ENCODE data around the gene RFC1. TPM values are rescaled to one million over a fixed set of nuclear protein-coding genes. Genes with fewer than 3 reads are reported as not detected.
"Not testable (repeated sequence)": the region's sequence is repeated elsewhere in the genome, so short reads cannot be mapped to it uniquely, and the experiment has no call there.

The RFC1 gene, protein sequence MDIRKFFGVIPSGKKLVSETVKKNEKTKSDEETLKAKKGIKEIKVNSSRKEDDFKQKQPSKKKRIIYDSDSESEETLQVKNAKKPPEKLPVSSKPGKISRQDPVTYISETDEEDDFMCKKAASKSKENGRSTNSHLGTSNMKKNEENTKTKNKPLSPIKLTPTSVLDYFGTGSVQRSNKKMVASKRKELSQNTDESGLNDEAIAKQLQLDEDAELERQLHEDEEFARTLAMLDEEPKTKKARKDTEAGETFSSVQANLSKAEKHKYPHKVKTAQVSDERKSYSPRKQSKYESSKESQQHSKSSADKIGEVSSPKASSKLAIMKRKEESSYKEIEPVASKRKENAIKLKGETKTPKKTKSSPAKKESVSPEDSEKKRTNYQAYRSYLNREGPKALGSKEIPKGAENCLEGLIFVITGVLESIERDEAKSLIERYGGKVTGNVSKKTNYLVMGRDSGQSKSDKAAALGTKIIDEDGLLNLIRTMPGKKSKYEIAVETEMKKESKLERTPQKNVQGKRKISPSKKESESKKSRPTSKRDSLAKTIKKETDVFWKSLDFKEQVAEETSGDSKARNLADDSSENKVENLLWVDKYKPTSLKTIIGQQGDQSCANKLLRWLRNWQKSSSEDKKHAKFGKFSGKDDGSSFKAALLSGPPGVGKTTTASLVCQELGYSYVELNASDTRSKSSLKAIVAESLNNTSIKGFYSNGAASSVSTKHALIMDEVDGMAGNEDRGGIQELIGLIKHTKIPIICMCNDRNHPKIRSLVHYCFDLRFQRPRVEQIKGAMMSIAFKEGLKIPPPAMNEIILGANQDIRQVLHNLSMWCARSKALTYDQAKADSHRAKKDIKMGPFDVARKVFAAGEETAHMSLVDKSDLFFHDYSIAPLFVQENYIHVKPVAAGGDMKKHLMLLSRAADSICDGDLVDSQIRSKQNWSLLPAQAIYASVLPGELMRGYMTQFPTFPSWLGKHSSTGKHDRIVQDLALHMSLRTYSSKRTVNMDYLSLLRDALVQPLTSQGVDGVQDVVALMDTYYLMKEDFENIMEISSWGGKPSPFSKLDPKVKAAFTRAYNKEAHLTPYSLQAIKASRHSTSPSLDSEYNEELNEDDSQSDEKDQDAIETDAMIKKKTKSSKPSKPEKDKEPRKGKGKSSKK
- polyA plus RNA-seq (ENCODE audit: low read depth in 6 of 6) = 10 to 100 TPM in 5 of 6 donors, 1 to 10 TPM in 1; 9.0 to 54.7 (median 37.9) TPM

DNA sequence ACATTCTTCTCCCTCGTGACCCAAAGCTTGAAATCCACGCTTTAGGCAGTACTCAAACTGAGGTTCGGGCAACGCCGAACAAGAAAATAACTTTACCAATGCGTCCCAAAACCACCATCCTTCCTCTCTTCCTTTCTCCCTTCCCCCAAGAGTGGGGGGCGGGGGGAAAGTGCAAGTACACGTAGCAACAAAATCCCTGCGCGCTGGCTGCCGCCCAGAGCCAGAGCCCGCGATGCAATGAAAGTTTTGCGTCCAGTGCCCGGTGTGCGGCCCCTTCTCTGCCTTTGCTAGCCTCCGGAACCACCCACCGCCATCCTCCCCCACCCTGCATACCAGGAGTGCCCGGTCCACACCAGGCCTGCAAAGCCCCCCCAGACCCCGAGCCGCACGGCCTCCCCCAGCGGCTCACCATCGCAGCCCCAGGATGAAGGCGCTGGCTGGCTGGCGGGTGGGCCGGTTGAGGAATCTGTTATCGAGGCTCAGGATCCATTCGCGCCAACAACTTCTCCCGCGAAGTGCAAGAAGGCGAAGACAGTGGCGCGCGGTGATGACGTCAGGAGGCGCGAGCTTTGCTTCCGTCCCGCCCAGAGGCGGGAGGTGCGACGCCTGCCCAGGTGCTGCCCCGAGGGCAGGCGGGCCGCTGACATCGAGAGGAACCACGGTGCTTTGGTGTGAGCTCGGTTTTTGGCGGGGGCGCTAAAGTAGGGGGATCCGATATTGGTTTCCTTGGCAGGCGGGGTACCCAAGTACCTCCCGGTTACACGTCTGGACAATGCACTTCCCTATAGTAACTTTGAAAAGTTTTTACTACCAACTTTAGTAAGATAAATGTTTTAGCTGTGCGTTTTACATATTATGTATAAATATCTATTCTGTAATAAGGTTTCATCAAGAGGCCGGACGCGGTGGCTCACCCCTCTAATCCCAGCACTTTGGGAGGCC lies at the start of gene RFC1:
Gene RFC1 (minus strand): TSS at position 533 of the 942 bp plus-strand sequence. CDS start 121 bp downstream, at position 412.
- peak; percentile 91 to 97 for ATAC-seq (ENCODE audit: low read depth in 2 of 2)
- Mint-ChIP-seq H3K9me3 (peaks cover 4 to 9% (median 8%) of the 10 kb centered on the region in 7 donors), H3K27ac (peak within 1 kb of the TSS; percentile 91 to 97 (median 95)), H3K27me3 (no peaks in the 10 kb centered on the region), H3K36me3 (peaks cover 7 to 10% of the 10 kb centered on the region in 2 donors), H3K4me3 (peak within 1 kb of the TSS; percentile 89 to 97 (median 95)), H3K4me1 (peaks cover 26 to 44% (median 40%) of the 10 kb centered on the region in 3 donors)
- DNase-seq = peak; percentile 91

DNA sequence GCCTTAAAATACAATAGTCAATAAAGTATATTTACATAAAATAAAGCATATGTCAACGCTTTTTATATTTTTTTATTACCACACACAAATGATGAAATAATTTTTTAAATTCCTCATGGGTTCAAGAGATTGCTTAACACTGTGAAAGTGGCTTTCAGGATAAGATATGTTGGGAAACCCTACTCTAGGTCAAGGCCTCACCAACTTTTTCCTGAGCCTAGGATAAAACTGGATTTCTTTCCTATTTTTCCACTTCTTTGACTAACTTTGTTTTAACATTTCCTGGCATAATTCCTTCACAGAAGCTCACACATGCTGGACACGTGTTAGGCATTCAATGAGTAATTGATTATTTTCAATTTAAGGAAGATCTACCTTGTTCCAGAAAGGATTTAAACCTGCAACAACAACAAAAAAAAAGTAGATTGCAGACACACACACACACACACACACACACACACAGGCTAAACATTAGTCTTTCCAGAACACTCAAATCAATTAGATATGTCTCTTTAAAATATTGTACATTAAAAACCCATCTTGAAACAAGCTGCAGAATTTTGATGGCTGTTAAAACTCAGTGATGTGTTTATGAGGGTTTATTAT lies 49.6 kb upstream of the RFC1 start:
- Mint-ChIP-seq H3K36me3 (peaks cover 0 to under 1% of the 10 kb centered on the region in 2 donors), H3K4me3 (no peak overlapping the region), H3K4me1 (no peaks in the 10 kb centered on the region), H3K27ac (no peak overlapping the region), H3K9me3 (no peaks in the 10 kb centered on the region), H3K27me3 (no peaks in the 10 kb centered on the region)
- DNase-seq = no peak
- ATAC-seq (ENCODE audit: low read depth in 2 of 2) = no peak

DNA sequence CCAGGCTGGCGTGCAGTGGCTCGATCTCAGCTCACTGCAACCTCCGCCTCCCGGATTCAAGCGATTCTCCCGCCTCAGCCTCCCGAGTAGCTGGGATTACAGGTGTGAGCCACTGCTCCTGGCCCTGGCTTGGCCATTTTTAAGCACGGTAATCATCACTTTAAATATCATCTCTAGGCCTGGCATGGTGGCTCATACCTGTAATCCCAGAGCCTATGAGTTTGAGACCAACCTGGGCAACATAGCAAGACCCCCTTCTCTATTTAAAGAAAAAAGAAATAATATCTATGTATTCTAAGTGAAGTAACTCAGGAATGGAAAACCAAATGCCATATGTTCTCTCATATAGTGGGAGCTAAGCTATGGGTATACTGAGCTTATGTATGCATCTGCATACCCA lies 45.4 kb upstream of the RFC1 start:
- H3K4me1 Mint-ChIP-seq; H3K9me3 Mint-ChIP-seq; H3K27me3 Mint-ChIP-seq; DNase-seq; H3K36me3 Mint-ChIP-seq; ATAC-seq (ENCODE audit: low read depth in 2 of 2); H3K27ac Mint-ChIP-seq; H3K4me3 Mint-ChIP-seq: not testable (repeated sequence)

DNA sequence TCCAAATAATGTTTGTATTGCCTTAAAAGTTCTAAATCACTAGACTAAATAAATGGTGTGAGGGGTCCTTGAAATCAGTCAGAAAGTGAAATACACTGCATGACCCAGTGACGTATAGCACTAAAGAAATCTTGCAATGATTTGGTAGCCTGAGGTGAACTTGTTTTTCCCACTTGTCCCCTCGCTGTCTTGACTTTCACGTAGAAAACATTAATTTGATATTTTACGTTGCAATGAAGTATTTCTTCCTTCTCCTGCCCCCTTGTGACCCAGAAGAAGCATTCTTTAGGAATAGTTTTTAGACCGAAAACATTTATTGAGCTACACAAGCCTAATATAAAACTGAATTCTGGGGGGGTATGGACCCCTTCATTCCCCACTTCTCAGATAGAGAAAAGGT lies 44.3 kb upstream of the RFC1 start:
- no peak overlapping the region for H3K4me3 Mint-ChIP-seq
- no peak overlapping the region for H3K27ac Mint-ChIP-seq
- H3K36me3 Mint-ChIP-seq = no peaks in the 10 kb centered on the region
- ATAC-seq (ENCODE audit: low read depth in 2 of 2) (no peak), DNase-seq (no peak)
- H3K4me1 Mint-ChIP-seq = no peaks in the 10 kb centered on the region
- no peaks in the 10 kb centered on the region for H3K9me3 Mint-ChIP-seq
- peaks cover 0 to 4% (median 0%) of the 10 kb centered on the region in 3 donors for H3K27me3 Mint-ChIP-seq

DNA sequence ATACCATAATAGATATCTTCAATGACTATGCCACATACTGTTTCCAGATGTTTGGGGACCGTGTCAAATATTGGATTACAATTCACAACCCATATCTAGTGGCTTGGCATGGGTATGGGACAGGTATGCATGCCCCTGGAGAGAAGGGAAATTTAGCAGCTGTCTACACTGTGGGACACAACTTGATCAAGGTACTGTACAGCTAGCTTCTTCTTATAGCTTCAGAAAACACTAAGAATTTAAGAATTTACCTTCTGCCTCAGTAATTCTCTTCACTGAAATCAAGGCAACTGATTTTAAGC lies 41.4 kb upstream of the RFC1 start:
- DNase-seq = no peak
- no peaks in the 10 kb centered on the region for H3K4me1 Mint-ChIP-seq
- H3K9me3 Mint-ChIP-seq = no peaks in the 10 kb centered on the region
- no peaks in the 10 kb centered on the region for H3K36me3 Mint-ChIP-seq
- no peak overlapping the region for H3K4me3 Mint-ChIP-seq
- peaks cover 0 to 4% (median 0%) of the 10 kb centered on the region in 3 donors for H3K27me3 Mint-ChIP-seq
- no peak for ATAC-seq (ENCODE audit: low read depth in 2 of 2)
- no peak overlapping the region for H3K27ac Mint-ChIP-seq

DNA sequence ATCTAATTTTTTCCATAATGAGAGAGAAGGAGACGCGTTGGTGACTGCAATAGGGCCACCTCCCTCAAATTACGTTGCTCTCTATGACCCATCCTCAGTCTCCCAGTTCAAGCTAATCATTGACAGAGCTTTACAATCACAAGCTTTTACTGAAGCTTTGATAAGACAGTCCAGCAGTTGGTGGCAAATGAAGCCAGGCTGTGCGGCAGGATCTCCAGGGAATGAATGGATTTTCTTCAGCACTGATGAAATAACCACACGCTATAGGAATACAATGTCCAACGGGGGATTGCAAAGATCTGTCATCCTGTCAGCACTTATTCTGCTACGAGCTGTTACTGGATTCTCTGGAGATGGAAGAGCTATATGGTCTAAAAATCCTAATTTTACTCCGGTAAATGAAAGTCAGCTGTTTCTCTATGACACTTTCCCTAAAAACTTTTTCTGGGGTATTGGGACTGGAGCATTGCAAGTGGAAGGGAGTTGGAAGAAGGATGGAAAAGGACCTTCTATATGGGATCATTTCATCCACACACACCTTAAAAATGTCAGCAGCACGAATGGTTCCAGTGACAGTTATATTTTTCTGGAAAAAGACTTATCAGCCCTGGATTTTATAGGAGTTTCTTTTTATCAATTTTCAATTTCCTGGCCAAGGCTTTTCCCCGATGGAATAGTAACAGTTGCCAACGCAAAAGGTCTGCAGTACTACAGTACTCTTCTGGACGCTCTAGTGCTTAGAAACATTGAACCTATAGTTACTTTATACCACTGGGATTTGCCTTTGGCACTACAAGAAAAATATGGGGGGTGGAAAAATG lies 40.8 kb upstream of the RFC1 start, which contains the start of gene KLB:
Gene KLB (plus strand): TSS at position 168 of the 821 bp plus-strand sequence. CDS start 20 bp downstream, at position 188.
- no peak within 1 kb of the TSS for H3K4me3 Mint-ChIP-seq
- H3K36me3 Mint-ChIP-seq = no peaks in the 10 kb centered on the region
- peaks cover 0 to 4% (median 0%) of the 10 kb centered on the region in 3 donors for H3K27me3 Mint-ChIP-seq
- H3K9me3 Mint-ChIP-seq = no peaks in the 10 kb centered on the region
- no peak within 1 kb of the TSS for H3K27ac Mint-ChIP-seq
- DNase-seq (no peak), ATAC-seq (ENCODE audit: low read depth in 2 of 2) (no peak)
- no peaks in the 10 kb centered on the region for H3K4me1 Mint-ChIP-seq

DNA sequence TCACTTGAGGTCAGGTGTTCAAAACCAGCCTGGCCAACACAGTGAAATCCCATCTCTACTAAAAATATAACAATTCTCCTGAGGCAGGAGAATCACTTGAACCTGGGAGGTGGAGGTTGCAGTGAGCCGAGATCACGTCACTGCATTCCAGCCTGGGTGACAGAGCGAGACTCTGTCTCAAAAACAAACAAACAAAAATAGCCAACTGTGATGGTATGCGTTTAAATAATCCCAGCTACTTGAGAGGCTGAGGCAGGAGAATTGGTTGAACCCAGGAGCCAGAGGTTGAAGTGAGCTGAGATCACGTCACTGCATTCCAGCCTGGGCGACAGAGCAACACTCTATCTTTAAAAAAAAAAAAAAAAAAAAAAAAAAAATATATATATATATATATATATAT lies 35.5 kb upstream of the RFC1 start:
- H3K27ac Mint-ChIP-seq; H3K9me3 Mint-ChIP-seq; H3K27me3 Mint-ChIP-seq; ATAC-seq (ENCODE audit: low read depth in 2 of 2); H3K4me3 Mint-ChIP-seq; DNase-seq; H3K36me3 Mint-ChIP-seq; H3K4me1 Mint-ChIP-seq: not testable (repeated sequence)

DNA sequence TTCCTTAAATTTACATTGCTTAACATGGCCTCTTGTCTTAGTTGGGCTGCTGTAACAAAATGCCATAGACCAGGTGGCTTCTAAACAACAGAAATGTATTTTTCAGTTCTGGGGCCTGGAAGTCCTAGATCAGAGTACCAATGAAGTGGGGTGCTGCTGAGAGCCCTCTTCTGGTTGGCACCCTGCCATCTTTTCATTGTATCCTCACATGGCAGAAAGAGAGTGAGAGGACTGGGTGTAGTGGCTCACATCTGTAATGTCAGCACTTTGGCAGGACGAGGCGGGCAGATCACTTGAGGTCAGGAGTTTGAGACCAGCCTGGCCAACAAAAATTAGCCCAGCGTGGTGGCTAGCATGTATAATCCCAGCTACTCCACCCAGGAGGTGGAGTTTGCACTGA lies 28.5 kb upstream of the RFC1 start:
- Mint-ChIP-seq H3K36me3 (no peaks in the 10 kb centered on the region), H3K27me3 (peaks cover 0 to 5% (median 0%) of the 10 kb centered on the region in 3 donors), H3K4me1 (no peaks in the 10 kb centered on the region), H3K4me3 (no peak overlapping the region), H3K9me3 (peaks cover 0 to 2% (median 0%) of the 10 kb centered on the region in 7 donors), H3K27ac (peak overlapping the region in 1 of 6 donors; percentile 76)
- DNase-seq = no peak
- no peak for ATAC-seq (ENCODE audit: low read depth in 2 of 2)

DNA sequence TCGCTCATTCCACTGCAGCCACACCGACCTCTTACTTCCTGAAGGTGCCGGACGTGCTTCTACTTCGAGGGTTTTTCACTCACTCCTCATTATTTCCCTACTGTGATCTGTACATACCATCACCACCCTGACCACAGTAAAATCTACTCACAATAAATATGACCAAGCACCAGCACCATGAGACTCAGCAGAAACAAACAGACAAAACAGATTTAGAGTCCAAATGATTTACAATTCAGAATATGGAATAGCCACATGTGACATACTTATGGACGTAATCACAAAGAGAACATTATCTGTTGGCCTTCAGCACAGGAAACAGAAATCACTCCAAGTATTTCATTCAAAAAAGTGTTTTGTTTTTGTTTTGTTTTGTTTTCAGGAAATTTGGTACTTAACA lies 24.4 kb upstream of the RFC1 start:
- Mint-ChIP-seq H3K4me1 (no peaks in the 10 kb centered on the region), H3K4me3 (no peak overlapping the region), H3K27ac (no peak overlapping the region), H3K9me3 (peaks cover 0 to 2% (median 0%) of the 10 kb centered on the region in 7 donors), H3K27me3 (no peaks in the 10 kb centered on the region), H3K36me3 (no peaks in the 10 kb centered on the region)
- DNase-seq (no peak), ATAC-seq (ENCODE audit: low read depth in 2 of 2) (no peak)

DNA sequence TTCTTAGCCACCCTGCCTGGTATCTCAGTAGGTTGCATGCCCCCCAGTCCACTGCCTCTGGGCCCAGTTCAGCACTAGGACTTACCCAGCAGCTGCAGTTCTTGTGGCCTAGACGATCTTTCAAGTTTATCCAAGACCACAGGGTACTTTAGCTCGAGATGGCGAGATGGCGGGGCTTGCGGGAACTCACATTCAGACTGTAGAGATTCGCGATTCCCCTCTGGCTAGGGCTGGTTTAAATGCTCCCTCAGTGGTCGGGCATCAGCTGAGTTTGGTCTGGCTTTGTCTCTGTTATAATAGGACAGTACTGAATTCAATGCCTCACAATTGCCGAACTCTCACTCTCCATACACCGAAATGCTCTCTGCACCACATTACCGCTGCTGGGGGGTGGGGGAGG lies 18.4 kb upstream of the RFC1 start:
- DNase-seq = no peak
- Mint-ChIP-seq H3K27me3 (peaks cover 7 to 30% (median 16%) of the 10 kb centered on the region in 3 donors), H3K36me3 (peaks cover 0 to 5% of the 10 kb centered on the region in 2 donors), H3K4me3 (no peak overlapping the region), H3K4me1 (no peaks in the 10 kb centered on the region), H3K27ac (no peak overlapping the region), H3K9me3 (peaks cover 0 to 13% (median 7%) of the 10 kb centered on the region in 7 donors)
- no peak for ATAC-seq (ENCODE audit: low read depth in 2 of 2)

DNA sequence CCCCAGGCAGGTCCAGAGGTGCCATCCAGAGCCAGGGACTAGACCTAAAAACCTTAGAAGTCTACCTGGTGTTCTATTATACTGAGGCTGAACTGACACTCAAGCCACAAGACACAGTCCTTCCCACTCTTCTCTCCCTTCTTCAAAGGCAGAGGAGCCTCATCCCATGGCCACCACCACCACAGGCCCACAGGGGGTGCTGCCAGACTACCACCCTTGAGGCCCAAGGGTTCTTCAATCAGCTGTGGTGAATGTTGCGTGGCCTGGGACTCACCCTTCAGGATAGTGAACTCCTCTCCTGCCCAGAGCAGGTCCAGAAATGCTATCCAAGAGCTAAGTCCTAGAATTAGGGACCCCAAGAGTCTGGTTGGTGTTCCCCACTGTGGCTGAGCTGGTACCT lies 17.5 kb upstream of the RFC1 start:
- no peak for DNase-seq
- H3K27me3 Mint-ChIP-seq = peaks cover 7 to 38% (median 17%) of the 10 kb centered on the region in 3 donors
- H3K4me1 Mint-ChIP-seq = no peaks in the 10 kb centered on the region
- no peak for ATAC-seq (ENCODE audit: low read depth in 2 of 2)
- H3K27ac Mint-ChIP-seq = no peak overlapping the region
- H3K4me3 Mint-ChIP-seq = no peak overlapping the region
- peaks cover 0 to 20% (median 16%) of the 10 kb centered on the region in 7 donors for H3K9me3 Mint-ChIP-seq
- peaks cover 0 to 5% of the 10 kb centered on the region in 2 donors for H3K36me3 Mint-ChIP-seq
